DND-41 (cell line): ENCODE measurements around the gene MKNK1.

ENCODE experiments used
- CTCF ChIP-seq: IDR thresholded peaks from 2 replicates; pipeline ENCODE4 v1.5.1; 2012; ENCODE audit warnings: borderline replicate concordance, low read length, moderate library complexity, mild to moderate bottlenecking; ENCODE audit not compliant: poor library complexity, severe bottlenecking; ENCODE audit errors: extremely low read depth
- EZH2 ChIP-seq: IDR thresholded peaks from 3 replicates; pipeline ENCODE4 v1.6.1; 2012; ENCODE audit warnings: borderline replicate concordance, low read depth, mild to moderate bottlenecking, moderate library complexity, low read length, inconsistent platforms; ENCODE audit not compliant: severe bottlenecking

GRCh38 chr1:46512135-46512791 is 91.8 kb downstream of the MKNK1 start:
- TF ChIP-seq CTCF (no peak), EZH2 (no peak)
